Cardiac muscle cell (in vitro differentiated cells and primary cell): ENCODE measurements around the gene SCYGR1. TPM values are rescaled to one million over a fixed set of nuclear protein-coding genes. Genes with fewer than 3 reads are reported as not detected.

Experiments used
- DNase-seq, 2 donors: peaks; one replicate each; pipeline versions ENCODE4 v3.0.0 to v3.0.0-alpha.2; 2010 to 2017; ENCODE audit warnings: low read depth in 1 of 2, low spot score in 1 of 2
- H3K27ac ChIP-seq: fragments of 200-600 bp; sonication (generic); 2 replicates; pipeline ENCODE4 v1.5.1; 2016
- H3K27me3 ChIP-seq: fragments of 200-600 bp; sonication (generic); 2 replicates; pipeline ENCODE4 v1.6.0; 2016; ENCODE audit warnings: control low read depth
- H3K36me3 ChIP-seq: fragments of 200-600 bp; sonication (generic); 2 replicates; pipeline ENCODE4 v1.5.1; 2016; ENCODE audit warnings: control low read depth
- H3K4me1 ChIP-seq: fragments of 200-600 bp; sonication (generic); 2 replicates; pipeline ENCODE4 v1.8.1; 2017; ENCODE audit warnings: low read depth, mild to moderate bottlenecking, mixed run types
- H3K4me3 ChIP-seq: fragments of 200-600 bp; sonication (generic); 2 replicates; pipeline ENCODE4 v1.5.1; 2016; ENCODE audit warnings: mild to moderate bottlenecking
- H3K9me3 ChIP-seq: fragments of 200-600 bp; sonication (generic); 2 replicates; pipeline ENCODE4 v1.5.1; 2017; ENCODE audit warnings: low read depth, mild to moderate bottlenecking, control low read depth
- polyA plus RNA-seq: library from polyadenylated mRNA; unstranded; fragments of >200 nt; fragmentation: Nextera tagmentation; extraction: Ambion mirVana; gene quantifications from 2 replicates; pipeline ENCODE4 v1.2.1, GENCODE V29; 2016
- total RNA-seq: library from RNA; depleted of rRNA; stranded (reverse); fragments of >200 nt; gene quantifications from 2 replicates; pipeline ENCODE4 v1.2.3, GENCODE V29; 2016
- TF ChIP-seq, protein P1 (sequence below): IDR thresholded peaks from 2 replicates; pipeline ENCODE4 v1.5.1; 2012; ENCODE audit warnings: low read depth, mild to moderate bottlenecking, low read length

SCYGR1 gene
- total and polyA plus RNA-seq, 2 experiments from 2014 or later: not detected

DNA sequence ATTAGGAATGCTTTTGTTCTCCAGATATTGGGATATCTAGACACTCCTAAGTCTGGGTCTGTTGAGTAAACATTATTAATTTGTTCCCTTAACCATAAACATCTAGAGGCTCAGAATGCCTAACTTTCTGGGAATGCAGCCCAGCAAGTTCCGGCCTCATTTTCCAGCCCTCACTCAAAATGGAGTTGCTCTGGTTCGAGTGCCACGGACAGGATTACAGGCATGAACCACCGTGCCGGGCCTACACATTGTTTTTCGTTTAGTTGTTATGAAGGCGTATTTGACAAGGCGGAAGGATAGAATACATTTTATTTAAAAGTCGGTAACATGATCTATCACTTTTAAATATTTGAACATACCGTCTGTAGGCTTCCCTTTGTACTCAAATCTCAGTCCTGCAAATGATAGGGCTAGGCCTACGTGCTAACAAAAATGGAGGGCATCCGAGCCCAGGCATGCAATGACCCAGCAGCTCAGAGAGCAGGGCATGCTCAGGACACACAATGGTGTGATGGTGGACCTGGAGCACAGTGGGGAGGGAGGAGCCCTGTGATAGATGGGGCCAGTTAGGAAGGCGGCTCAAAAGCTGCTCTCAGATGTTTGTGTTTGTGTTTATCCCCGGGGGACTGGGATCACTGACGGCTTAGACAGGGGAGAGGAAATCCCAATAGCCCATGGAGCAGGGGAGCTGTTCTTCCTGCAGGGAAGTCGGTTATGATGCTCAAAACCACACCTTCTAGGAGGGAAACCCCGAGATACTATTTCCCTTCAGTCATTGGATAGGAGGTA lies 2.9 kb upstream of the SCYGR1 start:
- Histone ChIP-seq H3K27ac (no peak overlapping the region), H3K27me3 (no peaks in the 10 kb centered on the region), H3K4me1 (no peaks in the 10 kb centered on the region), H3K9me3 (no peaks in the 10 kb centered on the region), H3K4me3 (no peak overlapping the region), H3K36me3 (no peaks in the 10 kb centered on the region)
- TF ChIP-seq, protein P1, sequence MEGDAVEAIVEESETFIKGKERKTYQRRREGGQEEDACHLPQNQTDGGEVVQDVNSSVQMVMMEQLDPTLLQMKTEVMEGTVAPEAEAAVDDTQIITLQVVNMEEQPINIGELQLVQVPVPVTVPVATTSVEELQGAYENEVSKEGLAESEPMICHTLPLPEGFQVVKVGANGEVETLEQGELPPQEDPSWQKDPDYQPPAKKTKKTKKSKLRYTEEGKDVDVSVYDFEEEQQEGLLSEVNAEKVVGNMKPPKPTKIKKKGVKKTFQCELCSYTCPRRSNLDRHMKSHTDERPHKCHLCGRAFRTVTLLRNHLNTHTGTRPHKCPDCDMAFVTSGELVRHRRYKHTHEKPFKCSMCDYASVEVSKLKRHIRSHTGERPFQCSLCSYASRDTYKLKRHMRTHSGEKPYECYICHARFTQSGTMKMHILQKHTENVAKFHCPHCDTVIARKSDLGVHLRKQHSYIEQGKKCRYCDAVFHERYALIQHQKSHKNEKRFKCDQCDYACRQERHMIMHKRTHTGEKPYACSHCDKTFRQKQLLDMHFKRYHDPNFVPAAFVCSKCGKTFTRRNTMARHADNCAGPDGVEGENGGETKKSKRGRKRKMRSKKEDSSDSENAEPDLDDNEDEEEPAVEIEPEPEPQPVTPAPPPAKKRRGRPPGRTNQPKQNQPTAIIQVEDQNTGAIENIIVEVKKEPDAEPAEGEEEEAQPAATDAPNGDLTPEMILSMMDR: no peak
- DNase-seq: no peak

DNA sequence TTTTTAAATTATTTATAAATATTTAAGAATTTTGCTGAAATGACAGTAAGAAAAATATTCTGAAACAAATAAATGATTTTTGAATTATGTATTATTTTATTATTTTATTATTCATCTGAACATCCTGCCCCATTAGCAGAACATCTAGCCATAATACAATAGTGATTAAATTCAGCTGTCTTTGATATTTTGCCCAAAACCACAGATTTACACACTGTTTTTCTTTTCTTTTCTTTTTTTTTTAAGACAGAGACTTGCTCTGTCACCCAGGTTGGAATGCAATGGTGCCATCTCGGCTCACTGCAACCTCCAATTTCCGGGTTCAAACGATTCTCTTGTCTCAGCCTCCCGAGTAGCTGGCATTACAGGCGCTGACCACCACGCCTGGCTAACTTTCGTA lies 1.9 kb upstream of the SCYGR1 start:
- no peaks in the 10 kb centered on the region for H3K9me3 ChIP-seq
- no peak overlapping the region for H3K27ac ChIP-seq
- DNase-seq: no peak
- no peaks in the 10 kb centered on the region for H3K27me3 ChIP-seq
- H3K4me1 ChIP-seq: no peaks in the 10 kb centered on the region
- no peaks in the 10 kb centered on the region for H3K36me3 ChIP-seq
- no peak overlapping the region for H3K4me3 ChIP-seq
- TF ChIP-seq, protein P1: no peak

DNA sequence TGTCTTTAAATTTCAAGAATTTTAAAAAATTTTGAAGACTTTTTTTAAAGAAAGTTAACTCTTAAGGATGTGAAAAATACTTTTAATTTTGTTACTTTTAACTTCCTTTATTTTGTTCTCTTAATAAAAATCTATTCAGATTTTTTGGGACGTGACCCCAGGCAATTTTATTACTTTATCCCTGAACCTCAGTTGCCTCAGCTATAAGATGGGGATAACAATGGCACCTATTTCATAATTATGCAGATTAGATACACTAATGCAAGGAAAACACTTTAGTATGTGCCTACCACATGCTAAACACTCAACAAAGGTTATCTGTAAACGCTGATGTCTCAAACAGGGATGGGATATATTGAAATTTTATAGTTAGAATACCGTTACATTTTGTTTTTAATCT lies 1.5 kb upstream of the SCYGR1 start:
- TF ChIP-seq, protein P1: no peak
- DNase-seq: no peak
- Histone ChIP-seq H3K9me3 (no peaks in the 10 kb centered on the region), H3K4me3 (no peak overlapping the region), H3K27ac (no peak overlapping the region), H3K4me1 (no peaks in the 10 kb centered on the region), H3K36me3 (no peaks in the 10 kb centered on the region), H3K27me3 (no peaks in the 10 kb centered on the region)

DNA sequence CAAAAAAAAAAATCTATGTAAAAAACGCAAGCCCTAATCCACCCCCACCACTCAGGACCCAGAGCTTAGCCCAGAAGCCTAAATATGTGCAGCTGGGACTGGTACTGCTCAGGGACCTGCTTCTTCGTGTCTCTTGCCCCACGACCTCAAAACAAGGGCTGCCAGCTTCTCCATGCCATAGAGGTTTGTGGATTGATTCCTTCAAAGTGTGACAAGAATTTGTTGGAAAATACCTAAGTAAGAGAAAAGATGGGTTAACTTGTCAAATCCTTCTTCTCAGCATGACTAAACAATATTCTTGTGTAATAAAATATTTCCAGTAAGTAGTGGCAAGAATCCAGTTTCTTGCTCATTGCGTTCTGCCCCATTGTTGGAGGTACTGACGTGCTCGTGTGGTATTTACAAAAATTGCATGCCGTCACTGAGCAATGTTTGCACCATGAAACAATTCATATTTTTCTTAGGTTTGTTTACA lies 825 bp upstream of the SCYGR1 start:
- Histone ChIP-seq H3K27me3 (no peaks in the 10 kb centered on the region), H3K4me3 (no peak overlapping the region), H3K9me3 (no peaks in the 10 kb centered on the region), H3K4me1 (no peaks in the 10 kb centered on the region), H3K27ac (no peak overlapping the region), H3K36me3 (no peaks in the 10 kb centered on the region)
- DNase-seq: peak in 1 of 2 donors; percentile 97
- TF ChIP-seq, protein P1: no peak

DNA sequence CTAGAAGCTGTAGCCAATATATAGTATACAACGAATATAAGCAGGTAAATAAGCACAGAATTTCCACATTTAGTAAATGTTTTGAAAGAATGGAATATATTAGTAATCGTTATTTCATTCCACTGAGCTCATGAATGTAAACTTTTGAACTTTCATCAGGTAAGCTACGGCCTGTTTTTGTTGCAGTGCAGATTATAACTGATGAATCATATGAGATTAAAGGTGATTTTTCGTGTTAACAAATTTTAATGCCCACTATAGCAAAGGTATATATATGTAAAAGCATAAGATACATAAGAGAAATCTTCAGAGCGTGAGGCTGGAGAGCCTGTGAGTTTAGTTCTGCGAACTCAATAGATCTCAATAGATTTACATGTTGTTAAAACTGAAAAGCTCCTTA lies 1.1 kb downstream of the SCYGR1 start:
- Histone ChIP-seq H3K27me3 (no peaks in the 10 kb centered on the region), H3K27ac (no peak overlapping the region), H3K36me3 (no peaks in the 10 kb centered on the region), H3K4me1 (no peaks in the 10 kb centered on the region), H3K4me3 (no peak overlapping the region), H3K9me3 (no peaks in the 10 kb centered on the region)
- TF ChIP-seq, protein P1: no peak
- no peak for DNase-seq
